Hematopoietic multipotent progenitor cell treated with erythropoietin and hydrocortisone succinate and interleukin-3 and kit ligand, for 8 days (in vitro differentiated cells): ENCODE data around the gene CADM2.
A peak's percentile ranks its signal among the peaks of the same experiment; 100 is the strongest.
"Not testable (repeated sequence)": the region's sequence is repeated elsewhere in the genome, so short reads cannot be mapped to it uniquely, and the experiment has no call there.

ENCODE experiments used
- DNase-seq: peaks from one replicate; pipeline ENCODE4 v3.0.0-alpha.2; 2015

Gene CADM2

DNA sequence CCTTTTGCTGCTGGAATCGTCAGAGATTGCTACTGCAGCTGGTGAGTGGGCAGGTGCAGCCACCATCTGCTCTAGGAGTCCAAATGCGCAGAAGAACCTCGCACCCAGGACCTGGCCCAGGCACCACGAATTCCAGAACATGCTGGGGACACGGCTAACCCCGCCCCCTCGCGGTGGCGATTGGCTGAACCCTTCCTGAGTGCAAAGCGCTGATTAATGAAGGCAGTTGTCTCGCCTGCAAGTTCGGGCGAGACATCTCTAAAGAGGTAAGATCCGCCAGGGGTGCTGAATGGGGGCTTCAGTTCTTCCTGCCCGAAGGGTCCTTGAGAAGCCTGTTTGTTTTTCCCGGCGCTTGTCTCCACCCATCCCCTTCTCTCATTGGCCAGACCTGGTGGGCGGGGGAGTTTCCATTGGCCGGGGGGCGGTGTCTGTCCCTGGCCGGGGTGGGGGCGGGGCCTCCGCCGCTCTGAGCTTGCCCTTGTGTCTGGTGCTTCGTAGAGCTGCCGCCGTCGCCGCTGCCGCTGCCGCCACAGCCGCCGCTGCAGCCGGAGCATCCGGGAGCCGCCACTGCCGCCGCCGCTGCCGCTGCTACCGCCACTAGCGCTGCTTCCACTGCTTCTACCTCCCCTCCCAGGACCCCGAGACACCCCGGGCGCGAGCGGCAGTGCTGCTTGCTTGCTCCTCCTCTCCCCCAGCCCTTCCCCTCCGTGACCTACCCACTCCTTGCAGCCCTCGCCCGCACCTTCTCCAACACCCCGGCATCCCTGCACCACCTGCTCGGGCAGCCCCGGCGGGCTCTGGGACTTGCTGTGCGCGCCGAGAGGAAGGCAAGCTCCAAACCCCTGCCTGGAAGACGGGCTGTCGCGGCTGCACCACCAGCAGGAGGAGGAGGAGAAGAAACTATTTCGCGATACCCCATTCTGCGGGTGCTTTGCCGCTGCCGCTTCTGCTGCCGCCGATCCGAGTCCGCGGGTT is at the start of gene CADM2:
CADM2 (plus strand) TSS at position 495 of the 975 bp plus-strand sequence.
- peak; percentile 50 for DNase-seq

- not testable (repeated sequence) for DNase-seq
These were observed 40.2 kb upstream of the CADM2 start for GRCh38 chr3:84918592-84918991.

DNA sequence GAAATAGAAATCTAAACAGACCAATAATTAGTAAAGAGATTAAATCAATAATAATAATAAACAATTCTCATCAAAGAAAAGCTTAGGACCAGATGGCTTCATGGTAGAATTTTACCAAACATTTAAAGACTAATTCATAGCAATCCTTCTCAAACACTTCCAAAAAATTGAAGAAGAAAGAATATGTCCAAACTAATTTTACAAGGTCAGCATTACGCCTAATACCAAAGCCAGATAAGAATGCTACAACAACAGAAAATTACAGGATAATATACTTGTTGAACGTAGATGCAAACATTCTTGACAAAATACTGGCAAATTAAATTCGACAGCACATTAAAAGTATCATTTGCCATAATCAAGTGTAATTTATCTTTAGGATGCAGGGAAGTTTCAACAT is 36.1 kb upstream of the CADM2 start:
- no peak for DNase-seq

DNA sequence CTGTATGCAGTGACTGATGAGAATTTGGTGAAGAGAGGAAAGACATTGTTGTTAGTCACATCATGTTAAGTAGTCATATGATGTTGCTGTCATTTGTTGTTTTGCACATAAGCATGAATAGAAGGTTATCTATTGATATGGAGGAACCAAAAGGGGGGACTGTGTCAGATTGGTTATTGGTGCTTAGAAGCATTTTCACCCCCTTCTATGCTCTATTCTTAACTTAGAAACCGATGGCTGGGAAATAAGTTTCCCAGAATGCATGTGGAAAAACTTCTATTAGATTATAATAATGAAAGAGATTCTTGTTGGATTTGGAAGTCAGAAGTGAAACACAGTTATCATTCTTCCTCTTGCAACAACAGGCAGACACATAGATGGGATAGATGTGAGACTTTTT is 33.2 kb upstream of the CADM2 start:
- no peak for DNase-seq

DNA sequence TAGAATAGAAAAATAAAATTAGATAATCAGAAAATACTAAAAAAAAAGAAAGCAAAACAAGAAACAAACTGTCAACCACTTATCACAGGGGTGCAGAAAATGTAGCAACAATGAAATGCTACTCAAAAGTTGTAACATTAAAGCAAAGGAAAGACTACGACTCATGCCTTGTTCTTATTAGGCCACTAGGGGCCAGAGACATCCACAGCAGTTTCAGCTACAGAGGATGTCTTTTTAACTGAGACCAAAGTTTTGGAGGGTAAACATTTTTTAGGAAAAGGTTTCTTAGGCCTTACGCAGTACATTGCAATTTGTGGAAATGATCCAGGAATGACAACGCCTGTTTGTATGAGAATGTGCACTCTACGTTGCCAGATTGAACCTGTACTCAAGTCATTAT is 15.4 kb upstream of the CADM2 start:
- DNase-seq, result no peak

DNA sequence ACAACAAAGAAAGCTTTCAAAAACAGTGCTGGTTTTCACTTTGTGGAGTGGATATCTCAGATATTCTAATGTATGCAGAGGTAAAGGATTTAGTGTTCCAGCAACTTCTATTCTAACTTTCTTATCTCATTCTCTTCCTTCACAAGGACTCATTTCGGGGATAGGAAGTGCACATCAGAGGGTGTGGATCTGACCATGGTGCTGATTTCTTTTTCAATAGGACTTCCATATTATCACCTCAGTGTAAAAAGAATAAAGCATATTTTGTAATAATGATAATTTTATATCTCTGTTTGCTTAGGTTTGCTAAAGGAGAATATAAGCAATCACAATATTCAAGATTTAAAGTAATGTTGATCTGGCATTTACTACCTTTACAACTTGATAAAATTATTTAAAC is 12.5 kb upstream of the CADM2 start:
- DNase-seq, result no peak

DNA sequence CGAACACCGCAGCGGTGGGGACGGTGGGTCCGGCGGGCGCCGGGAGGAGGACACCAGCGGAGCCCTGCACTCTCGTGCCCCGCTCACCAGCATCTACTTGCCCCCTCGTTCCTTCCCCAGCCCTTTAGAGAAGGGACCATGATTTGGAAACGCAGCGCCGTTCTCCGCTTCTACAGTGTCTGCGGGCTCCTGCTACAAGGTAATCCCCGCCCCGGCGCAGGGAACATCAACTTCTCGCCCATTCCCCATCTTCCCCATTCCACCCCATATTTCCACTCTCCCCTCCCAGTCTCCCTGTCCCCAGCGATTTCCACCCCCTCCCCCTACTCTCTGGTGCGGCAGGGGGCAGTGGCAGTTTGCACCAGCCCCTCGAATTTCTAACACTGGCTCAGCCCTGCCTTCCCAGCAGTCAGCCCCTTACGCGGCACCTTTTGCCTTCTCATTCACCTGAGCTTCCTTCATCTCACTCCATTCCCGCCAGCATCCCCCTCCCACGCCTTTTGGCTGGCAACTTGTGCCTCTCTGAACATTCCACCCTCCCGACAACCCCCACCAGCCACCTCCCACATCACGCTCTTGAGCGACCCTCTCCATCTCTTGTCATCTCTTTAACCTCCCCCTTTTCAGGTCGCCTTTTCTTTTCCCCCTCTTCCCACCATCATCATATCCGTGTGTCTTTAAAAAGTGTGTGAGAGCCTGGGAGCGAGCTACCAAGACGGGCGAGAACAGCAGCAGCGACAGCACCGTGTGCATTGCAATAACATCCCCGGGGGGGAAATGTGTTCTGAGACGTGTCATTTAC is 882 bp downstream of the CADM2 start:
- DNase-seq, result no peak

DNA sequence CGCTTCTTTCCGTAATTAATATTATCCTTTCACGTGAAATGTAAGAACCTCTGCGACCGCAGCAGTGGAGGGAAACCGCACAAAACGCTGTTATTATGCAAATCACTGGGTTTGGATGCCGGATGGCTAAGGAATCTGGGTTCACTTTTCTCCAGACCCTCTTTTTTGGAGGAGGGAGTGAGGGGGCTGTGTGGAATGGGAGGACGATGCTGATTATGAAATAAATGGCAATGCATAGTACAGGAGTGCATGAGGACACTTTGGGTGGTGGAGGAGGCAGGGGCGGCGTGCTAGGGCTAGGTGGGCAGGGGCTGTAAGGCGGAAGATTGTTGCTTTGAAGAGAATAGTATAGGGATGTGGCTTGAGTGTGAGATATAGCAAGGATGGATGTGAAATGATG is 1.8 kb downstream of the CADM2 start:
- no peak for DNase-seq

DNA sequence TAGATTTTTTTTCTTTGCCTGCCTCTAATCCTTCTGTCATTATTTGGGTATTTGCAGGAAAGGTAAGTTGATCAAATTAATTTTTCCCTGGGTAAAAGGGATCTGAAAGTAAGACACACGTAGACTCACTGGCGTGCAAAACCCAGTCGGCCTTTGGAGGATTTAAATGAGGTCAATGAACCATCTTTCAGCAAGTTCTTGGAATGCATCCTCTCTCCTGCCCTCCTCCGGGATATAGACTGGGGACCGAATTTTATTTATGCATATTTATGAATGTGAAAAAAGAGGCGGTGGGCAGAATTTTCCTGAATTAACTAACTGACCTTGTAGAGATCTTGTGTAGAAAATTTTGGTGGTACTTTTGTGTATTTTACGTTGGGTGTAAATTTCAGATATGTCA is 2.2 kb downstream of the CADM2 start:
- DNase-seq, result no peak

DNA sequence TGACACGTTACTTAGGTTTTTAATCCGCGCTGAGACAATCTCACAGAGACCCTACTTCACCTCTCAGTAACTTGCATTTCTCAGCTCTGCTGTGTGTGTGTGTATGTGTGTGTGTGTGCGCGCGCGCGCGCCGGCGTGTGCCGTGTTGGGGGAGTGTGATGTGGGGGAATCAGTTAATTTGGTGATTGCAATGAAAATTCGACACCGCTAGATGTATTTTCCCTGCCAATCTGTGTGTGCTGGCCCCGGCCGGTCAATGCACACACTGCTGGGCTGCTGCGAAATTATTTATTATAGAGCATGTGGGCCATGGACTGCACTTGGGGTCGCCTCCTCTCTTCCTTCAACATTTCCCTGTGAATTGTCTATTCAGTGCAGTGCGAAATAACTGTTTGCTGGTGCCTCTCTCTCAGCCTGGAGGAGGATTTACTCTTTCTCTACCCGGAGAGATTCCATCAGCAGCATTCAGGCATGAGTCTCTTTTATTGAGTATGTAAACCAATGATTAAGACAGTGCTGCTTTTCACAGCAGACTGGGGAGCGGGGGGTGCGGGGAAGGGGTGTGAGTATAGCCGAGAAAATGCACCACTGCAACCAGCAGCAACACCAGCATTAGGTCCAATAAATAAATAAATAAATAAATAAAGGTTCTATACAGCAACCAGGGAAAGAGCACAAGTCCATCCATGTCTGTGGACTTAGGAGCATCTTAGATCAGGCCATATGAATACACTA is 2.9 kb downstream of the CADM2 start:
- no peak for DNase-seq

GRCh38 chr3:84962415-84962814 is 3.6 kb downstream of the CADM2 start:
- no peak for DNase-seq

DNA sequence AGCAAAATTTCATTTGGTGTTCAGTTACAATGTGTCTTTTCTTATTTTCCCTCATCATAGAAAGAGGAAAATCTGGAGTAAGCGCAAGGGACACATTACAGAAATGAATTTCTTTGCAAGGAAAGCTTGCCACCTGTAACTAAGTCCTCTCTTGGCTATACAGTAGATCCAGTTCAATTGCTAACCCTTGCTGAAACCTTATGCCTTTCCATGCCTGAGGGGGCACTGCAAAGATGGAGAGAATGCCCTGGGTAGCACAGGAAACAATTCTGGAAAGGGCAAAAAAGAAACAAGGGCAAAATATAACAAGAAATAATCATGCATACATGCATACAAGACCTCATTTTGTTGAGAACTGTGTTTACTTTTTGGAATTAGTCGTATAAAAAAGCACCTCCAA is 4.3 kb downstream of the CADM2 start:
- DNase-seq, result no peak

DNA sequence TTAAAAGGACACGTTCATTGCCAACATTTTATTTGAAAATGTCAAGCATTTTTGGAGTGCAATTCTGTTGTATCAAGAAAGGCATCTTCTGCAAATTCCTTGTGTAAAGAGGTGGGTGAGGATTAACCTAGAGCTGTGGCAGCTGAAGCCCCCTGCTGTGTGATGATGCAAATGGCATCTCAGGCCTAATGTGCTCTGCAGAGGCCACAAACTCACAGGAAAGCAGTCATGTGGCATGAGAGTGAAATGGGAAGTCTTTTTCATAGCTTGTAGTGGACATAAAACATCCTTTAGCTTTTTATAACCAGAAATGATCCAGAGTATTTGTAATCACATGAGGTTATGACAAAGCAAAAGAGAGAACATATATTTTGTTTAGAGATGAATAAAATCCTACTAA is 6.4 kb downstream of the CADM2 start:
- DNase-seq, result no peak

DNA sequence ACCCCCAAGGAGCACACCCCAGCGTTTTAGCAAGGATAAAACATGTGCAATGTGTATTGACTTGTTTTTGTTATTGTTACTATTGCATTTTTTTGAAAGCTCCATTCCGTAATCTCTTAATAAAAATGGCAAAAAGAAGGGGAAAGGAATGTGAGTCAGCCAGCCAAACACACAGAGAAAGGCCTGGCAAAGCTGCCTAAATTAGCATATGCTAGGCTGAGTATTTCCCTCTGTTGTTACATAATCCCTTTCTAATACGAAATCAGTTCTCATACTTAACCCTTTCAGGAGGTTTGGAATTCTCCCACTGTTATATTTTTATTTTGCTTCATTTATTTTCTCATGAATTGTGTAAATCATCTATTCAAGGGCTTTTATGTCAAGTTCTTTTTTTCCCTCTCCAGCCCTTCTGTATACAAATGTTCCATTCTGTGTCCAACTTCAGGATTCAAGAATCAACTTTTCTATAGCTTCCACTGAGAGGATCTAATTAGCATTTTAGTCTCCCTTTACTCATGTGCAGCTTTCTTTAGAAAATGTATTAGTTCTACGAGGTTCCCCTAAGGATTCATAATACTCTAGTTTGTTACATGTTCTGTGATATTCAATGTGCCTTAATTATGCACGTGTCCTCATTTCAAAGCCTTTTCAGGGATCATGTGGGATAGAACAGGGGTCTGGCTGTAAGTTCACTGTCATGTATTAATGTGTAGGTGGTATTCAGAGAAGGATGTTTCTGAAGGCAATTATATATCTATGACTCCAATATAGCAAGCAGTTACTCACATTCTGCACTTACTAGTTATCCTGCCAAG is 9.2 kb downstream of the CADM2 start:
- no peak for DNase-seq

- DNase-seq, result no peak
These were observed 10.0 kb downstream of the CADM2 start for GRCh38 chr3:84968701-84969235.

DNA sequence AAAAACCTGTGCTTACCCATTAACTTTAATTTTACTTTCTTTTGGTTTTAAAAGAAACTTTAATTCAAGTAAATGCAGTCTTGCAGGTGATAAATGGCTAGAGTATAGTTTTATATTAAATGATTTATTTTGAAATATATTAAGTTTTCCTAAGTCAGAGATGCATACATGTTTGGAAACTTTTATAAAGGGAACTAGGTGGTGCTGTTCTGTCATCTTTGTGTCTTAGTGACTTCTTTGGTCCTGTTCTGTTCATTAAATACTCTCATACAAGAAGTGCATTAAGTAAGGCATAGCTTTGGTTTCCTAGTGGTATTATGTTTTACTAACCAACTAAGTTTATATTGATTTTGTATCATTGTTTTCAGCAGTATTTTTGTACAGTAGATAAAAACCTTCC is 15.6 kb downstream of the CADM2 start:
- no peak for DNase-seq

DNA sequence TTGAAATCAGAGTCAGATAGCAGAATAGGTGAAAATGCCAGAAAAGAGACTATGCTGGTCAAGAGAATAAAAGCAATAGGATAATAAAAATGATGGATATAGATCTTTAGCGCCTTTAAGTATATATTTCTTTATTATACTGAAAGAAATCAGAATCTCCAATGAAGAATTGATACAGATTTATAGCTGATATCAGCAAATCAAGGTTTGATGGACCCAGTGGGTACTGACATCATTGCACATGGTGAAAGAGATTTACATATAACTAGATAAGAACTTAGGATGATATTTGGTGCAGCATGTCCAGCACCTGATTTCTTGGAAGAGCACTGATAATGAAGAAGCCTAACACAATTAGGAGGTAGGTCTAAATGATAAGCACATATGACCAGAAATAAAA is 18.2 kb downstream of the CADM2 start:
- DNase-seq, result no peak

DNA sequence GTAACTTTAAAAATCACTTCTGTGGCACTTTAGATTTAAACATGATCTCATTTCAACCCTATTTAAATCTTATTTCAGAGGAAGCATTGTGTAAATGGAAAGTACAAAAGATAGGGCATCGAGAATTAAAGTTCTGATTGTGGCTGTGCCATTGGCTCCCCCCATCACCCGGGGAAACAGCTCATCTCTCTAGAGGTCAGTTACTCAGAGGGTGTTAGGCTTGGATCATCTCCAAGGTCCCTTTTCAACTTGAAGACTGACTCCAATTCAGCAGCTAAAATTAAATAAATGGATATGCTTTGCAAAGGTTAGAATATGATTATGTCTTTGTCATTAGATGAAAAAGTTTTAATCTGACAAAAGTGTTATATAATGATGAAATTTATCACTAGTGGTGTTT is 20.1 kb downstream of the CADM2 start:
- no peak for DNase-seq

GRCh38 chr3:84980011-84980410 is 21.2 kb downstream of the CADM2 start:
- no peak for DNase-seq

DNA sequence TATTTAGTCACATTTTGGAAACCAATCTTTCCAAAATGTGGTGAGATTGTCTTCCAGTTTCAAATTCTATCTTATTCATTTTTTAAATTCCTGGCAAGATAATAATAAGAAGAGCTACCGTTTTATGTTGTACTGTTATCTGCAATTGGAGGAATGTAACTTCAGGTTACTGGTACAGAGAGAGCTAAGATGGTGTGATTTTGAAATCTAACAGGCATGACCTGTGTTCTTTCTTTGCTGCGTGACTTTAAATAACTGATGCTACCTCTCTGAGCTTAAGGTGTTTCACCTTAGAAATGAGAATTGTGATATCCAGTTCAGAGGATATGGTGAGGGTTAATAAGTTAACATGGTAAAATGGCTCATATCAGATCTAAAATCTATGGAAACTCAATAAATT is 21.7 kb downstream of the CADM2 start:
- no peak for DNase-seq

GRCh38 chr3:84983490-84983889 is 24.7 kb downstream of the CADM2 start:
- DNase-seq, result no peak

DNA sequence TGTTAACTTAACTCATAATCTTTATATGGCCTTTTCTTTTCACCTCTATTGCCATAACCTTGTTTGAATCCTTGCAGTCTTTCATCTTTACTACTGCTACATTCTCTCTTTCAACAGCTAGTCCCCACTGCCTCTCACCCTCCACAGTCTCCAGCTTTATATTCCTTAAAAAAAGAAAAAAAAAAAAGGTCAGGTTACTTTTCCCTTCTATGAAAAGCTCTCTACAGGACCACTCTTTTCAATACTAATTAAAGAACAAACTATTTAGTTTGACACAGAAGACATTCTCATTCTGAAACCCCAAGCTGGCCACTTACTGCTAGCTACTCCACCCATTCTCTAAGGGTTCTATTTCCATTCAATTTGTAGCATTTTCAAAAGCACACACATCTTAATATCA is 25.6 kb downstream of the CADM2 start:
- no peak for DNase-seq
